ENCODE results near the gene SCAF8. TPM values are rescaled to one million over a fixed set of nuclear protein-coding genes. Genes with fewer than 3 reads are reported as not detected.

The SCAF8 gene
- total and polyA plus RNA-seq, 2 of the 8 experiments (the other 6 are each of a cell fraction or from before 2014, with no cell fraction given): 20.3 to 46.3 TPM

GRCh38 chr6:154800338-154800737, 67.1 kb downstream of the SCAF8 start (continued):
- no peak for TF ChIP-seq EP300 (IDR thresholded peaks at IDR 0.05; ENCODE audit: borderline replicate concordance in 1 of 2, low read depth in 2 of 2, low read length in 2 of 2)
- TF ChIP-seq SP4 (IDR thresholded peaks at IDR 0.05; ENCODE audit: low read length): no peak
- TF ChIP-seq CTCF (IDR thresholded peaks at IDR 0.05; ENCODE audit: control extremely low read depth in 1 of 3, insufficient read depth in 1 of 3, low read depth in 1 of 3, low read length in 3 of 3): no peak
- TF ChIP-seq HDAC6 (IDR thresholded peaks at IDR 0.05; ENCODE audit: low read depth, low read length): no peak
- TF ChIP-seq GABPA (IDR thresholded peaks at IDR 0.05; ENCODE audit: borderline replicate concordance, insufficient read depth, low read length): no peak
